Small intestine (tissue), 7 donors: Measurements from ENCODE around the gene COMMD9. TPM values are rescaled to one million over a fixed set of nuclear protein-coding genes. Genes with fewer than 3 reads are reported as not detected.

ENCODE experiments used
- DNase-seq, 2 donors: peaks; one replicate each; pipeline versions ENCODE4 v3.0.0 to v3.0.0-alpha.2; 2013
- FAIRE-seq: peaks from 2 replicates; lab custom pipeline; 2012; peaks lifted over from hg19 to GRCh38; lab: Jason Lieb, UNC
- H3K27ac ChIP-seq, 3 donors: one replicate each; pipeline ENCODE4 v1.5.1; 2013; ENCODE audit warnings: low read length in 2 of 3, mild to moderate bottlenecking in 2 of 3, control low read depth in 1 of 3, inconsistent platforms in 1 of 3, low read depth in 1 of 3, moderate library complexity in 1 of 3
- H3K27me3 ChIP-seq, 3 donors: one replicate each; pipeline ENCODE4 v1.6.1; 2013; ENCODE audit warnings: low read length in 3 of 3, inconsistent platforms in 1 of 3; ENCODE audit not compliant: control insufficient read depth in 3 of 3, insufficient read depth in 3 of 3
- H3K36me3 ChIP-seq, 3 donors: one replicate each; pipeline ENCODE4 v1.6.1; 2013; ENCODE audit warnings: low read length in 3 of 3, inconsistent platforms in 1 of 3, low read depth in 1 of 3, mild to moderate bottlenecking in 1 of 3, moderate library complexity in 1 of 3; ENCODE audit not compliant: control insufficient read depth in 3 of 3, insufficient read depth in 2 of 3
- H3K4me1 ChIP-seq, 3 donors: one replicate each; pipeline ENCODE4 v1.6.1; 2013; ENCODE audit warnings: low read length in 2 of 3, inconsistent platforms in 1 of 3, low read depth in 1 of 3, mild to moderate bottlenecking in 1 of 3, moderate library complexity in 1 of 3; ENCODE audit not compliant: control insufficient read depth in 3 of 3, insufficient read depth in 2 of 3
- H3K4me3 ChIP-seq, 3 donors: one replicate each; pipeline ENCODE4 v1.5.1; 2013; ENCODE audit warnings: low read length in 3 of 3, control low read depth in 1 of 3, inconsistent platforms in 1 of 3, low read depth in 1 of 3, mild to moderate bottlenecking in 1 of 3, moderate library complexity in 1 of 3
- H3K9me3 ChIP-seq, 2 donors: one replicate each; pipeline ENCODE4 v1.6.1; 2013; ENCODE audit warnings: low read depth in 1 of 2, low read length in 1 of 2; ENCODE audit not compliant: control insufficient read depth in 2 of 2, insufficient read depth in 1 of 2
- WGBS, 3 donors: extraction: QIAGEN DNeasy Blood & Tissue Kit; methylation state at CpG; one replicate each; pipeline ENCODE4 v1.1.7; 2013; 5-methylcytosine and 5-hydroxymethylcytosine counted together
- polyA plus RNA-seq, 4 donors: library from polyadenylated mRNA; stranded (reverse) in 3 of 4; unstranded in 1 of 4; fragments of 200-250 nt in 3 of 4; fragments of 120-200 nt in 1 of 4; gene quantifications; one replicate each; pipeline versions ENCODE4 v1.2.1 to v1.2.3, GENCODE V29; 2013
- donor health status: healthy with polysubstance abuse.
- donor health status: control.
- donor health status: control.
- donor health status: Bipolar disorder and iron deficiency.
- donor health status: healthy.

COMMD9 gene
- polyA plus RNA-seq, 4 donors = 27.0 to 60.4 (median 37.8) TPM

GRCh38 chr11:36234825-36235224 lies 54.4 kb downstream of the COMMD9 start:
- no peaks in the 10 kb centered on the region for H3K4me1 ChIP-seq
- H3K4me3 ChIP-seq = no peak overlapping the region
- no peak overlapping the region for H3K27ac ChIP-seq
- DNase-seq (no peak), FAIRE-seq (no peak)
- peaks cover 0 to 5% (median 0%) of the 10 kb centered on the region in 3 donors for H3K36me3 ChIP-seq
- WGBS, 3 donors = 95 to 97% (median 95%) methylated on average over 2 of the region's 2 CpGs
- no peaks in the 10 kb centered on the region for H3K9me3 ChIP-seq
- H3K27me3 ChIP-seq = no peaks in the 10 kb centered on the region

- DNase-seq (no peak), FAIRE-seq (no peak)
- no peak overlapping the region for H3K4me3 ChIP-seq
- no peaks in the 10 kb centered on the region for H3K27me3 ChIP-seq
- H3K27ac ChIP-seq = no peak overlapping the region
- H3K4me1 ChIP-seq = no peaks in the 10 kb centered on the region
- WGBS, 3 donors = 50 to 60% (median 59%) methylated on average over 3 of the region's 3 CpGs
- no peaks in the 10 kb centered on the region for H3K9me3 ChIP-seq
- H3K36me3 ChIP-seq = peaks cover 0 to 11% (median 0%) of the 10 kb centered on the region in 3 donors
Measured at GRCh38 chr11:36233204-36233603, 56.0 kb downstream of the COMMD9 start.

GRCh38 chr11:36230779-36231699 lies 58.2 kb downstream of the COMMD9 start:
- no peak for FAIRE-seq
- no peak for DNase-seq
- H3K4me3 ChIP-seq = no peak overlapping the region
- peaks cover 0 to 17% (median 0%) of the 10 kb centered on the region in 3 donors for H3K36me3 ChIP-seq
- no peaks in the 10 kb centered on the region for H3K9me3 ChIP-seq
- H3K27ac ChIP-seq = no peak overlapping the region
- no peaks in the 10 kb centered on the region for H3K27me3 ChIP-seq
- 73 to 85% (median 77%) methylated on average over 11 of the region's 11 CpGs for WGBS, 3 donors
- H3K4me1 ChIP-seq = no peaks in the 10 kb centered on the region

GRCh38 chr11:36229091-36229705 lies 60.0 kb downstream of the COMMD9 start:
- Histone ChIP-seq H3K27me3 (no peaks in the 10 kb centered on the region), H3K4me3 (no peak overlapping the region), H3K4me1 (no peaks in the 10 kb centered on the region), H3K9me3 (no peaks in the 10 kb centered on the region), H3K27ac (no peak overlapping the region), H3K36me3 (peaks cover 0 to 17% (median 0%) of the 10 kb centered on the region in 3 donors)
- DNase-seq (no peak), FAIRE-seq (no peak)
- WGBS, 3 donors = 91 to 92% (median 91%) methylated on average over 12 of the region's 12 CpGs

GRCh38 chr11:36228689-36229088 lies 60.5 kb downstream of the COMMD9 start:
- no peak overlapping the region for H3K27ac ChIP-seq
- FAIRE-seq (no peak), DNase-seq (no peak)
- H3K27me3 ChIP-seq = no peaks in the 10 kb centered on the region
- H3K36me3 ChIP-seq = peaks cover 0 to 17% (median 0%) of the 10 kb centered on the region in 3 donors
- 93 to 97% (median 93%) methylated on average over 8 of the region's 8 CpGs for WGBS, 3 donors
- H3K9me3 ChIP-seq = no peaks in the 10 kb centered on the region
- no peak overlapping the region for H3K4me3 ChIP-seq
- H3K4me1 ChIP-seq = no peaks in the 10 kb centered on the region

- 95 to 97% (median 96%) methylated on average over 15 of the region's 15 CpGs for WGBS, 3 donors
- Histone ChIP-seq H3K4me3 (no peak overlapping the region), H3K4me1 (no peaks in the 10 kb centered on the region), H3K27me3 (no peaks in the 10 kb centered on the region), H3K27ac (no peak overlapping the region), H3K9me3 (no peaks in the 10 kb centered on the region), H3K36me3 (peaks cover 0 to 17% (median 0%) of the 10 kb centered on the region in 3 donors)
- DNase-seq (no peak), FAIRE-seq (no peak)
Measured at GRCh38 chr11:36227044-36227443, 62.2 kb downstream of the COMMD9 start.

GRCh38 chr11:36224209-36224882 lies 64.9 kb downstream of the COMMD9 start:
- Histone ChIP-seq H3K4me1 (no peaks in the 10 kb centered on the region), H3K9me3 (no peaks in the 10 kb centered on the region), H3K27ac (no peak overlapping the region), H3K27me3 (no peaks in the 10 kb centered on the region), H3K4me3 (no peak overlapping the region), H3K36me3 (peaks cover 0 to 12% (median 0%) of the 10 kb centered on the region in 3 donors)
- FAIRE-seq (no peak), DNase-seq (no peak)
- WGBS, 3 donors = 66 to 73% (median 70%) methylated on average over 5 of the region's 5 CpGs
